GM12874 (cell line): Measurements from ENCODE around the gene UTS2.

Experiments used
- TF ChIP-seq, protein P1 (sequence below): IDR thresholded peaks from 2 replicates; pipeline ENCODE4 v1.5.1; 2011; ENCODE audit warnings: low read depth, mild to moderate bottlenecking, control low read depth, low read length, moderate library complexity; ENCODE audit not compliant: insufficient read depth

UTS2 gene

GRCh38 chr1:7852804-7853683 is at the start of gene UTS2:
UTS2 (minus strand) TSS chr1:7853065; CDS start chr1:7853003, 62 bp downstream.
- TF ChIP-seq, protein P1, sequence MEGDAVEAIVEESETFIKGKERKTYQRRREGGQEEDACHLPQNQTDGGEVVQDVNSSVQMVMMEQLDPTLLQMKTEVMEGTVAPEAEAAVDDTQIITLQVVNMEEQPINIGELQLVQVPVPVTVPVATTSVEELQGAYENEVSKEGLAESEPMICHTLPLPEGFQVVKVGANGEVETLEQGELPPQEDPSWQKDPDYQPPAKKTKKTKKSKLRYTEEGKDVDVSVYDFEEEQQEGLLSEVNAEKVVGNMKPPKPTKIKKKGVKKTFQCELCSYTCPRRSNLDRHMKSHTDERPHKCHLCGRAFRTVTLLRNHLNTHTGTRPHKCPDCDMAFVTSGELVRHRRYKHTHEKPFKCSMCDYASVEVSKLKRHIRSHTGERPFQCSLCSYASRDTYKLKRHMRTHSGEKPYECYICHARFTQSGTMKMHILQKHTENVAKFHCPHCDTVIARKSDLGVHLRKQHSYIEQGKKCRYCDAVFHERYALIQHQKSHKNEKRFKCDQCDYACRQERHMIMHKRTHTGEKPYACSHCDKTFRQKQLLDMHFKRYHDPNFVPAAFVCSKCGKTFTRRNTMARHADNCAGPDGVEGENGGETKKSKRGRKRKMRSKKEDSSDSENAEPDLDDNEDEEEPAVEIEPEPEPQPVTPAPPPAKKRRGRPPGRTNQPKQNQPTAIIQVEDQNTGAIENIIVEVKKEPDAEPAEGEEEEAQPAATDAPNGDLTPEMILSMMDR = no peak

- TF ChIP-seq, protein P1 = no peak
Measured at GRCh38 chr1:7899741-7900140, 46.9 kb upstream of the UTS2 start.

- TF ChIP-seq, protein P1 = no peak
Measured at GRCh38 chr1:7898962-7899361, 46.1 kb upstream of the UTS2 start.

DNA sequence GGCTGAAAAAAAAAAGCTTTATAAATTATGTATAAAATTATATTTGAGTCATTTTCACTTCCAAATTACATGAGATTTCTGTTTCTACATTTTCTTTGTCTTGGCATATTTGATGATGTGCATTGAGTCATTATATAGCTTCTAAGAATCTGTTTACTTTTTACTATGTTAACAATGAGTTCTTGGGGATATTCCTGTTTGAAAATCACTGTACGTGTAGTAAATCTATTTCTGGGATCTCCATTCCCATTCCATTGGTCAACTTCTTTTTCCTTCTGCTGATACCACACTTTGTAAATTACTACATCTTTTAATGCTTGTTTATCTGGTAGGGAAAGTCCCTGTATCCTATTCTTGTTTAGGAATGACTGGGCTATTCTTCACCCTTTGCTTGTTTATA is 44.1 kb upstream of the UTS2 start:
- TF ChIP-seq, protein P1 = no peak

GRCh38 chr1:7893529-7894180 is 40.8 kb upstream of the UTS2 start:
- TF ChIP-seq, protein P1 = no peak

GRCh38 chr1:7891804-7892203 is 38.9 kb upstream of the UTS2 start:
- TF ChIP-seq, protein P1 = no peak

GRCh38 chr1:7890853-7891252 is 38.0 kb upstream of the UTS2 start:
- TF ChIP-seq, protein P1 = no peak
